GM12872 (cell line): ENCODE results near the gene RANBP10.

Experiments
- CTCF ChIP-seq: IDR thresholded peaks from 3 replicates; pipeline ENCODE4 v1.5.1; 2011; ENCODE audit warnings: low read depth, mild to moderate bottlenecking, low read length, moderate library complexity; ENCODE audit not compliant: insufficient read depth

RANBP10 gene

GRCh38 chr16:67733734-67734470, 72.5 kb downstream of the RANBP10 start:
- TF ChIP-seq CTCF: no peak

- no peak for TF ChIP-seq CTCF
Measured at GRCh38 chr16:67731753-67732095, 74.6 kb downstream of the RANBP10 start.

GRCh38 chr16:67731071-67731752, 75.1 kb downstream of the RANBP10 start:
- TF ChIP-seq CTCF: no peak

GRCh38 chr16:67730326-67730725, 76.0 kb downstream of the RANBP10 start:
- no peak for TF ChIP-seq CTCF

GRCh38 chr16:67729636-67730248, 76.6 kb downstream of the RANBP10 start:
- no peak for TF ChIP-seq CTCF

GRCh38 chr16:67727521-67728485, 78.6 kb downstream of the RANBP10 start:
- TF ChIP-seq CTCF: no peak
